ENCODE measurements around the gene ZNF681. TPM values are rescaled to one million over a fixed set of nuclear protein-coding genes. Genes with fewer than 3 reads are reported as not detected.
"Not testable (repeated sequence)": the region's sequence is repeated elsewhere in the genome, so short reads cannot be mapped to it uniquely, and the experiment has no call there.

Gene ZNF681
- total RNA-seq, 1 donor from 2014 or later = 1.8 TPM

DNA sequence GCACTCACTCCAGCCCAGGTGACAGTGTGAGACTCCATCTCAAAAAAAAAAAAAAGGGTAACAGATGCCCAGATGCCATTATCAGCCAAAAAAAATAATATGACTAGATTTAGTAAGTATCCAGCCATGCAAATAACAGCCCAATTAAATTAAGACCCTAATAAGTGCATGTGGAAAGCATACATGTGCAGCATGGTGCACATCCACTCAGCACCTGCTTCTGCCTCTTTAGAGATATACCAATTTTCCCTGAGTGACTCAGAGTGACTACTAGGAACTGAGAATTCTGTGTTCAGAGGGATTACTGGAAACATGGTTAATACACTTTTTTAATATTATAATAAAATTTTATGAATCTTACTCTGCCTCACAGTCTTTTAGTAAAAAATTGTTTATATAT lies 41.9 kb downstream of the ZNF681 start:
- ATAC-seq (no peak), DNase-seq (ENCODE audit: low spot score) (no peak)
- intact Hi-C loops (cut with DNase I) = no loop called here

DNA sequence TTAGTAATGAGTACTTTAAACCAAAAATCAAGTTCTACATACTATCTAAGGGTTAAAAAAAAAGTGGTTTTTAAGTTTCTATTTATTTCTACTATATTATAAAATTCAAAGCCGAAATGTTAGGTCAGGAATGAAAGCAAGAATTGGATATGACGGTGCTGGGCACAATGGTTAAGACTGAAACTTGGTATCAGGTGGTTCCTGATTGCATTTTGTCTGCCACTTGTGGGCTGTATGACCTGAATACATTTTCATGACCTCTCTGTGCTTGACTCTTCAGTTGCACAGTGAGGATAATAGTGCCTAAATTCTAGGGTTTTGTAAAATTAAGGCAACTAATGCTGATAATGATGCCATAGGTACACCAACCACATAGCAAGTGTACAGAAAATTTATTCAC lies 49.3 kb downstream of the ZNF681 start:
- DNase-seq (ENCODE audit: low spot score) (no peak), ATAC-seq (no peak)
- intact Hi-C loops (cut with DNase I) = no loop called here

DNA sequence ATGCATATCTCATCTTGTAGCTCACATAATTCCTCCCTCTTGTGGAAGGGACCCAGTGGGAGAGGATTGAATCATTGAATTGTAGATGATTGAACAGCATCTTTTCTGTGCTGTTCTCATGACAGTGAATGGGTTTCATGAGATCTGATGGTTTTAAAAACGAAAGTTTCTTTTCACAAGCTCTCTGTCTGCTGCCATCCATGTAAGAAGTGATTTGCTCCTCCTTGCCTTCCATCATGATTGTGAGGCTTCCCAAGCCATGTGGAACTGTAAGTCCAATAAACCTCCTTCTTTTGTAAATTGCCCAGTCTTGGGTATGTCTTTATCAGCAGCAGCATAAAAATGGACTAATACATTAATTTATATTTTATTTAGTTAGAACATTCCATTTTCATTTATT lies 52.0 kb downstream of the ZNF681 start:
- ATAC-seq = no peak
- intact Hi-C loops (cut with DNase I) = no loop called here

DNA sequence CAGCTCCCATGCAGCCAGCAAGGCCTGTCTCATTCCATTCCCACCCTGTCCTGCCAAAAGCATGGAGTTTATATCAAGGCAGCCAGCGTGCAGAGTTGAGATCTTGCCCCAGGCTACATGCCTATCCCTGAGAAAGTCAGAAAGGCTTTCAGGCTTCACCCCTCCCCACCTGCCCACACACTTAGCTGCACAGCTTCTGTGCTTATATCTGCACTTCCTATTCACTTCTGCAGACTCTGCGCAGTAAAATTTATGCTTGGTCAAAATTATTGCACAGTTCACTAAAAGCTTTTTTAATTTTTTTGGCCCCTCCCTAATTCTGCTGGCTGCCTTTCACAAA lies 59.2 kb downstream of the ZNF681 start:
- no peak for ATAC-seq
- DNase-seq (ENCODE audit: low spot score) = no peak
- intact Hi-C loops (cut with DNase I) = no loop called here

More for the DNA sequence above, 52.0 kb downstream of the ZNF681 start:
- DNase-seq (ENCODE audit: low spot score) = no peak

DNA sequence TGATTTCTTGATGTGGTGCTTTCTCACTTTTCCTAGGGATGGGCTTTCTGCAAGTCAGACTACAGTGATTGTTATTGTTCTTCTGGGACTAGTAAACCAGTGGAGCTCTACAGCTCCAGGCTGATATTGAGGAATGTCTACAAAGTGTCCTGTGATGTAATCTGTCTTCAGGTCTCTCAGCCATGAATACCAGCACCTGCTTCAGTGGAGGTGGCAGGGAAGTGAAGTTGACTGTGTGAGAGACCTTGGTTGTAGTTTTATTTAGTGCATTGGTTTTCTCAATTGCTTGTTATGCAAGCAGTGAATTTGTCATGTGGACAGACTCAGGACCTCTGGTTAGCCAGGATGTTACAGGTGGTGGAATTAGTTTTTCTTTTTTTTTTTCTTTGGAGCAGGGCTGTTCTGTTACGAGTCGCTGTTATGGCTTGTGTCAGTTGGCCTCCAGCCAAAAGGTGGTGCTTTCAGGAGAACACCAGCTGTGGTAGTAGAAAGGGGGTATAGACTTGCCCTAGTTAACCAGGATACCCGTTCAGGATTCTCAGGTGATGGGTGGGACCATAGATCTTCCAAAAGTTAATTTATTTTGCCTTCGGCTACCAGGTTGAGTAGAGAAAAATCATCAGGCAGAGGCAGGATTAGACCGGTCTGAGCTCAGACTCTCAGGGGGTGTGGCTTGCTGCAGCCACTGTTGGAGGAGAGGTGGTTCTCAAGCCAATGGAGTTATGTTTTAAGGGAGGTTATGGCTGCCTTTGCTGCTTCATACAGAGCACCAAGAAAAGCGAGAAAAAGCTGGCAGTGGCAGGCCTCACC lies 59.8 kb downstream of the ZNF681 start:
- intact Hi-C loops (cut with DNase I) = no loop called here
- no peak for ATAC-seq
- no peak for DNase-seq (ENCODE audit: low spot score)

DNA sequence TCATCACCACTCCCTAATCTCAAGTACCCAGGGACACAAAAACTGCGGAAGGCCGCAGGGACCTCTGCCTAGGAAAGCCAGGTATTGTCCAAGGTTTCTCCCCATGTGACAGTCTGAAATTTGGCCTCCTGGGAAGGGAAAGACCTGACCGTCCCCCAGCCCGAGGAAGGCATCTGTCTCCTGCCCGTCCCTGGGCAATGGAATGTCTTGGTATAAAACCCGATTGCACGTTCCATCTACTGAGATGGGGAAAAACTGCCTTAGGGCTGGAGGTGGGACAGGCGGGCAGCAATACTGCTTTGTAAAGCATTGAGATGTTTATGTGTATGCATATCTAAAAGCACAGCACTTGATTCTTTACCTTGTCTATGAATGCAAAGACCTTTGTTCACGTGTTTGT lies 65.8 kb downstream of the ZNF681 start:
- ATAC-seq; DNase-seq (ENCODE audit: low spot score); intact Hi-C loops (cut with DNase I): not testable (repeated sequence)

Other genes starting within 250 kb of the ZNF681 start
- gene ZNF675, start 71.7 kb downstream of the ZNF681 start, total RNA-seq = 10.2 TPM
- gene ZNF726, start 156.0 kb upstream of the ZNF681 start, total RNA-seq = 1.2 TPM